GM12878 (cell line): ENCODE measurements around the gene LDLRAD3. TPM values are rescaled to one million over a fixed set of nuclear protein-coding genes. Genes with fewer than 3 reads are reported as not detected.

ENCODE experiments used
- BRCA1 ChIP-seq: IDR thresholded peaks from 2 replicates; pipeline ENCODE4 v1.6.1; 2011; ENCODE audit warnings: low read depth, low read length, improper control_type of control experiment
- CBX3 ChIP-seq: fragments of 200-600 bp; sonication (generic); IDR thresholded peaks from 2 replicates; pipeline ENCODE4 v1.6.1; 2016; ENCODE audit warnings: low read depth, borderline replicate concordance
- KLF5 ChIP-seq: fragments of 450-650 bp; IDR thresholded peaks from 2 replicates; pipeline ENCODE4 v1.6.1; 2014; ENCODE audit warnings: mild to moderate bottlenecking; ENCODE audit not compliant: partially characterized antibody
- NFXL1 ChIP-seq: fragments of 450-650 bp; IDR thresholded peaks from 2 replicates; pipeline ENCODE4 v1.6.1; 2017; ENCODE audit warnings: antibody characterized with exemption, mild to moderate bottlenecking, borderline replicate concordance
- RCOR1 ChIP-seq: conservative IDR thresholded peaks from 2 replicates; pipeline ENCODE4 v1.6.1; 2012; ENCODE audit warnings: low read depth, low read length, improper control_type of control experiment
- SPI1 ChIP-seq: IDR thresholded peaks from 2 replicates; pipeline ENCODE4 v1.6.1; 2011; ENCODE audit warnings: low read depth, mild to moderate bottlenecking, low read length, moderate library complexity, borderline replicate concordance; ENCODE audit not compliant: insufficient read depth
- ZNF622 ChIP-seq: fragments of 450-650 bp; IDR thresholded peaks from 2 replicates; pipeline ENCODE4 v1.6.1; 2017; ENCODE audit warnings: mild to moderate bottlenecking, inconsistent platforms
- polyA plus RNA-seq, 11 experiments: library from polyadenylated mRNA; depleted of rRNA in 4 of 11; unstranded in 6 of 11; stranded (reverse) in 5 of 11; fragments of >200 nt; fragmentation: Nextera tagmentation in 4 of 11; fragmentation: Illumina TruSeq in 1 of 11; extraction: Ambion mirVana in 4 of 11; extraction: Trizol in 1 of 11; gene quantifications; 1 replicate in 1 of 11; 2 replicates in 10 of 11; pipeline versions ENCODE4 v1.2.1 to v1.2.3, GENCODE V29; 2011 to 2016; ENCODE audit warnings: inconsistent platforms in 2 of 11, missing spikeins in 2 of 11, low read depth in 1 of 11
- total RNA-seq, 4 experiments: library from RNA; depleted of rRNA in 3 of 4; stranded (reverse); fragments of >200 nt in 3 of 4; fragmentation: Illumina TruSeq in 1 of 4; extraction: Trizol in 1 of 4; gene quantifications; 2 replicates each; pipeline versions ENCODE4 v1.2.1 to v1.2.3, GENCODE V29; 2013 to 2021
- TF ChIP-seq, protein P1 (sequence below): fragments of 450-650 bp; formaldehyde crosslinking; IDR thresholded peaks from 2 replicates; pipeline ENCODE4 v1.4.0; 2022; ENCODE audit warnings: mild to moderate bottlenecking, moderate library complexity
- TF ChIP-seq, protein P2 (sequence below): fragments of 450-650 bp; formaldehyde crosslinking; IDR thresholded peaks from 2 replicates; pipeline ENCODE4 v1.4.0; 2020; ENCODE audit warnings: mild to moderate bottlenecking, moderate library complexity

The LDLRAD3 gene
- total and polyA plus RNA-seq, 10 of the 15 experiments (the other 5 are each of a cell fraction or from before 2014, with no cell fraction given), result 2.5 to 17.2 (median 10.7) TPM

- TF ChIP-seq, protein P1, sequence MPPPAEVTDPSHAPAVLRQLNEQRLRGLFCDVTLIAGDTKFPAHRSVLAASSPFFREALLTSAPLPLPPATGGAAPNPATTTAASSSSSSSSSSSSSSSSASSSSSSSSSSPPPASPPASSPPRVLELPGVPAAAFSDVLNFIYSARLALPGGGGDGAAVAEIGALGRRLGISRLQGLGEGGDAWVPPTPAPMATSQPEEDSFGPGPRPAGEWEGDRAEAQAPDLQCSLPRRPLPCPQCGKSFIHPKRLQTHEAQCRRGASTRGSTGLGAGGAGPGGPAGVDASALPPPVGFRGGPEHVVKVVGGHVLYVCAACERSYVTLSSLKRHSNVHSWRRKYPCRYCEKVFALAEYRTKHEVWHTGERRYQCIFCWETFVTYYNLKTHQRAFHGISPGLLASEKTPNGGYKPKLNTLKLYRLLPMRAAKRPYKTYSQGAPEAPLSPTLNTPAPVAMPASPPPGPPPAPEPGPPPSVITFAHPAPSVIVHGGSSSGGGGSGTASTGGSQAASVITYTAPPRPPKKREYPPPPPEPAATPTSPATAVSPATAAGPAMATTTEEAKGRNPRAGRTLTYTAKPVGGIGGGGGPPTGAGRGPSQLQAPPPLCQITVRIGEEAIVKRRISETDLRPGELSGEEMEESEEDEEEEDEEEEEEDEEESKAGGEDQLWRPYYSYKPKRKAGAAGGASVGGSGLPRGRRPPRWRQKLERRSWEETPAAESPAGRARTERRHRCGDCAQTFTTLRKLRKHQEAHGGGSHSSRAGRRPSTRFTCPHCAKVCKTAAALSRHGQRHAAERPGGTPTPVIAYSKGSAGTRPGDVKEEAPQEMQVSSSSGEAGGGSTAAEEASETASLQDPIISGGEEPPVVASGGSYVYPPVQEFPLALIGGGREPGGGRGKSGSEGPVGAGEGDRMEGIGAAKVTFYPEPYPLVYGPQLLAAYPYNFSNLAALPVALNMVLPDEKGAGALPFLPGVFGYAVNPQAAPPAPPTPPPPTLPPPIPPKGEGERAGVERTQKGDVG, result no peak
- TF ChIP-seq, protein P2, sequence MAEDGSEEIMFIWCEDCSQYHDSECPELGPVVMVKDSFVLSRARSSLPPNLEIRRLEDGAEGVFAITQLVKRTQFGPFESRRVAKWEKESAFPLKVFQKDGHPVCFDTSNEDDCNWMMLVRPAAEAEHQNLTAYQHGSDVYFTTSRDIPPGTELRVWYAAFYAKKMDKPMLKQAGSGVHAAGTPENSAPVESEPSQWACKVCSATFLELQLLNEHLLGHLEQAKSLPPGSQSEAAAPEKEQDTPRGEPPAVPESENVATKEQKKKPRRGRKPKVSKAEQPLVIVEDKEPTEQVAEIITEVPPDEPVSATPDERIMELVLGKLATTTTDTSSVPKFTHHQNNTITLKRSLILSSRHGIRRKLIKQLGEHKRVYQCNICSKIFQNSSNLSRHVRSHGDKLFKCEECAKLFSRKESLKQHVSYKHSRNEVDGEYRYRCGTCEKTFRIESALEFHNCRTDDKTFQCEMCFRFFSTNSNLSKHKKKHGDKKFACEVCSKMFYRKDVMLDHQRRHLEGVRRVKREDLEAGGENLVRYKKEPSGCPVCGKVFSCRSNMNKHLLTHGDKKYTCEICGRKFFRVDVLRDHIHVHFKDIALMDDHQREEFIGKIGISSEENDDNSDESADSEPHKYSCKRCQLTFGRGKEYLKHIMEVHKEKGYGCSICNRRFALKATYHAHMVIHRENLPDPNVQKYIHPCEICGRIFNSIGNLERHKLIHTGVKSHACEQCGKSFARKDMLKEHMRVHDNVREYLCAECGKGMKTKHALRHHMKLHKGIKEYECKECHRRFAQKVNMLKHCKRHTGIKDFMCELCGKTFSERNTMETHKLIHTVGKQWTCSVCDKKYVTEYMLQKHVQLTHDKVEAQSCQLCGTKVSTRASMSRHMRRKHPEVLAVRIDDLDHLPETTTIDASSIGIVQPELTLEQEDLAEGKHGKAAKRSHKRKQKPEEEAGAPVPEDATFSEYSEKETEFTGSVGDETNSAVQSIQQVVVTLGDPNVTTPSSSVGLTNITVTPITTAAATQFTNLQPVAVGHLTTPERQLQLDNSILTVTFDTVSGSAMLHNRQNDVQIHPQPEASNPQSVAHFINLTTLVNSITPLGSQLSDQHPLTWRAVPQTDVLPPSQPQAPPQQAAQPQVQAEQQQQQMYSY (CRISPR knock-in tag), result no peak
- no peak for TF ChIP-seq SPI1
- TF ChIP-seq KLF5, result no peak
- no peak for TF ChIP-seq ZNF622
- no peak for TF ChIP-seq NFXL1
- no peak for TF ChIP-seq CBX3
- no peak for TF ChIP-seq BRCA1
- no peak for TF ChIP-seq RCOR1
Measured at GRCh38 chr11:36222831-36223635, 279.2 kb downstream of the LDLRAD3 start (continued).
